GM18505 (cell line): ENCODE measurements around the gene NCAPG2.

Experiments used
- ATAC-seq: cut with Tn5 transposase; IDR thresholded peaks from one replicate; pipeline ENCODE4 v1.9.1; 2021; ENCODE audit not compliant: unreplicated experiment
- POLR2A ChIP-seq: IDR thresholded peaks from 4 replicates; pipeline ENCODE4 v1.6.1; 2011; ENCODE audit warnings: borderline replicate concordance; ENCODE audit not compliant: insufficient read depth, insufficient read length; ENCODE audit errors: extremely low read depth

NCAPG2 gene

GRCh38 chr7:158614700-158615099 is 89.9 kb downstream of the NCAPG2 start:
- ATAC-seq, result no peak
- no peak for TF ChIP-seq POLR2A

GRCh38 chr7:158613481-158613880 is 91.1 kb downstream of the NCAPG2 start:
- TF ChIP-seq POLR2A, result no peak
- ATAC-seq, result peak; percentile 92

- no peak for ATAC-seq
- no peak for TF ChIP-seq POLR2A
Observed at GRCh38 chr7:158612546-158612945, 92.1 kb downstream of the NCAPG2 start.

- no peak for TF ChIP-seq POLR2A
- ATAC-seq, result no peak
Observed at GRCh38 chr7:158611541-158611940, 93.1 kb downstream of the NCAPG2 start.

GRCh38 chr7:158609313-158609974 is 95.2 kb downstream of the NCAPG2 start:
- ATAC-seq, result no peak
- no peak for TF ChIP-seq POLR2A

GRCh38 chr7:158607563-158607962 is 97.0 kb downstream of the NCAPG2 start:
- ATAC-seq, result no peak
- no peak for TF ChIP-seq POLR2A

GRCh38 chr7:158606671-158607424 is 97.8 kb downstream of the NCAPG2 start:
- ATAC-seq, result no peak
- no peak for TF ChIP-seq POLR2A

- TF ChIP-seq POLR2A, result no peak
- ATAC-seq, result no peak
Observed at GRCh38 chr7:158606129-158606528, 98.5 kb downstream of the NCAPG2 start.

- TF ChIP-seq POLR2A, result no peak
- ATAC-seq, result no peak
Observed at GRCh38 chr7:158603773-158604755, 100.5 kb downstream of the NCAPG2 start.

GRCh38 chr7:158602905-158603772 is 101.5 kb downstream of the NCAPG2 start:
- TF ChIP-seq POLR2A, result no peak
- peak; percentile 55 for ATAC-seq

GRCh38 chr7:158602041-158602440 is 102.6 kb downstream of the NCAPG2 start:
- ATAC-seq, result no peak
- TF ChIP-seq POLR2A, result no peak

- ATAC-seq, result no peak
- no peak for TF ChIP-seq POLR2A
Observed at GRCh38 chr7:158601090-158601489, 103.5 kb downstream of the NCAPG2 start.
